ENCODE measurements around the gene CLDN20.

CLDN20 gene

DNA sequence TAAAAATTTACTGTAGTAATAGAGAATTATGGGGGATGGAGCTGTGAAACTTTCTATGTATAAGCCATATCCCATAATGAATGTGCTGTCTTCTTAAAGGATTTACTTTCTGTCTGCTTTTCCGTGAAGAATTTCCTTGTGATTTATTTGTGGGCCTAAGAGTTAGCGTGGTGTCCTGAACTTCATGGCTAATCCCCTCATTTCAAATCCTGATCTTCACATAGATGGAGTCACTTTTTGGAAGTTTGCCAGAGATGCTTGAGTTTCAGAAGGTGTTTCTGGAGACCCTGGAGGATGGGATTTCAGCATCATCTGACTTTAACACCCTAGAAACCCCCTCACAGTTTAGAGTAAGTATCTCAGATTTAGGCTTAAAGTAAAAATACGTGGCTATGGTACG, 19.4 kb upstream of the CLDN20 start:
- no CpG with 5 or more reads among the region's 4 CpGs for WGBS (ENCODE audit: extremely low coverage, insufficient coverage, insufficient read length)
- H3K79me1 ChIP-seq (ENCODE audit: low read length), result no peaks in the 10 kb centered on the region
- no peak overlapping the region for H3K4me2 ChIP-seq (ENCODE audit: low read length)
- no peak overlapping the region for H3K4me3 ChIP-seq (ENCODE audit: low read depth, low read length)
- H3K79me2 ChIP-seq (ENCODE audit: control insufficient read depth, insufficient read depth, low read length, poor library complexity), result no peaks in the 10 kb centered on the region
- no peak overlapping the region for H3K9ac ChIP-seq (ENCODE audit: low read length)
- H3K4ac ChIP-seq (ENCODE audit: low read depth, low read length), result no peak overlapping the region
- H4K12ac ChIP-seq (ENCODE audit: low read depth, low read length), result no peak overlapping the region
- no peak overlapping the region for H2BK120ac ChIP-seq (ENCODE audit: insufficient read depth, low read length, poor library complexity)
- H3K27me3 ChIP-seq (ENCODE audit: insufficient read depth, low read length), result no peaks in the 10 kb centered on the region
- DNase-seq, result no peak
- no peak overlapping the region for H4K8ac ChIP-seq (ENCODE audit: low read depth, low read length)
- H3K18ac ChIP-seq (ENCODE audit: low read length), result no peak overlapping the region
- no peak overlapping the region for H2AFZ ChIP-seq (ENCODE audit: insufficient read depth, low read length, poor library complexity)
- no peak overlapping the region for H2AK5ac ChIP-seq (ENCODE audit: low read length)
- H3K36me3 ChIP-seq (ENCODE audit: control insufficient read depth in 1 of 2, insufficient read depth in 2 of 2, low read length in 2 of 2), result no peaks in the 10 kb centered on the region
- no peak overlapping the region for H2BK12ac ChIP-seq (ENCODE audit: low read length)
- H3K27ac ChIP-seq (ENCODE audit: low read depth, low read length), result no peak overlapping the region
- H3K4me1 ChIP-seq (ENCODE audit: control insufficient read depth in 1 of 2, insufficient read depth in 2 of 2, low read length in 2 of 2), result peaks cover 5 to 7% of the 10 kb centered on the region in 2 experiments
- H3K23ac ChIP-seq (ENCODE audit: low read length), result no peak overlapping the region
- H3K9me3 ChIP-seq (ENCODE audit: insufficient read depth, low read depth, low read length), result peaks cover 3% of the 10 kb centered on the region
- no peak overlapping the region for H4K91ac ChIP-seq (ENCODE audit: low read depth, low read length)
- H3K14ac ChIP-seq (ENCODE audit: low read length), result no peak overlapping the region
- no peak overlapping the region for H2BK5ac ChIP-seq (ENCODE audit: low read depth, low read length, poor library complexity)

DNA sequence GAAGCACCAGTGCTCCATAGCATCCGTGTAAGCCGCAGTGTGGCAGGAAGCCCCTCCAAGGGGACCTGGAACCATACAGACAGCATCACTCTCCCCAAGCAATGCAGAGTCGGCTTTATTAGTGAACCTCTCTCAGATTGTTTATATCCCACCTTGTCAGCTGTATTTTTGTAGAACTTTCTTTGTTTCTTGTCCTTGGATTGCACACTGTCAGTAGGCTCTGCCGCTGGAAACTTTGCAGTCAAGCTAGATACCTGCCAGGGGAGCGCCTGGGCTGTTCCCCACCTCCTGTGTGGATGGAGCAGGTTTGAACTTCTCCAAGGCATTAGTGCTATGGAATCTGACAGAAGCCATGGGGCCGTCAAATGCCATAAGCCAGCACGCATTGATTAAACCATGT, 18.6 kb upstream of the CLDN20 start:
- H3K79me1 ChIP-seq (ENCODE audit: low read length), result no peaks in the 10 kb centered on the region
- H3K27me3 ChIP-seq (ENCODE audit: insufficient read depth, low read length), result no peaks in the 10 kb centered on the region
- H3K9me3 ChIP-seq (ENCODE audit: insufficient read depth, low read depth, low read length), result peaks cover 3% of the 10 kb centered on the region
- no peak overlapping the region for H2AFZ ChIP-seq (ENCODE audit: insufficient read depth, low read length, poor library complexity)
- H2AK5ac ChIP-seq (ENCODE audit: low read length), result no peak overlapping the region
- H3K9ac ChIP-seq (ENCODE audit: low read length), result no peak overlapping the region
- no peak overlapping the region for H2BK5ac ChIP-seq (ENCODE audit: low read depth, low read length, poor library complexity)
- no peak overlapping the region for H3K14ac ChIP-seq (ENCODE audit: low read length)
- H3K4ac ChIP-seq (ENCODE audit: low read depth, low read length), result no peak overlapping the region
- H4K12ac ChIP-seq (ENCODE audit: low read depth, low read length), result no peak overlapping the region
- peaks cover 5 to 7% of the 10 kb centered on the region in 2 experiments for H3K4me1 ChIP-seq (ENCODE audit: control insufficient read depth in 1 of 2, insufficient read depth in 2 of 2, low read length in 2 of 2)
- no peaks in the 10 kb centered on the region for H3K79me2 ChIP-seq (ENCODE audit: control insufficient read depth, insufficient read depth, low read length, poor library complexity)
- no peak for DNase-seq
- no CpG with 5 or more reads among the region's 7 CpGs for WGBS (ENCODE audit: extremely low coverage, insufficient coverage, insufficient read length)
- no peak overlapping the region for H4K91ac ChIP-seq (ENCODE audit: low read depth, low read length)
- H3K36me3 ChIP-seq (ENCODE audit: control insufficient read depth in 1 of 2, insufficient read depth in 2 of 2, low read length in 2 of 2), result no peaks in the 10 kb centered on the region
- no peak overlapping the region for H3K18ac ChIP-seq (ENCODE audit: low read length)
- no peak overlapping the region for H2BK12ac ChIP-seq (ENCODE audit: low read length)
- H3K27ac ChIP-seq (ENCODE audit: low read depth, low read length), result no peak overlapping the region
- no peak overlapping the region for H3K23ac ChIP-seq (ENCODE audit: low read length)
- H2BK120ac ChIP-seq (ENCODE audit: insufficient read depth, low read length, poor library complexity), result no peak overlapping the region
- H3K4me3 ChIP-seq (ENCODE audit: low read depth, low read length), result no peak overlapping the region
- H3K4me2 ChIP-seq (ENCODE audit: low read length), result no peak overlapping the region
- H4K8ac ChIP-seq (ENCODE audit: low read depth, low read length), result no peak overlapping the region

DNA sequence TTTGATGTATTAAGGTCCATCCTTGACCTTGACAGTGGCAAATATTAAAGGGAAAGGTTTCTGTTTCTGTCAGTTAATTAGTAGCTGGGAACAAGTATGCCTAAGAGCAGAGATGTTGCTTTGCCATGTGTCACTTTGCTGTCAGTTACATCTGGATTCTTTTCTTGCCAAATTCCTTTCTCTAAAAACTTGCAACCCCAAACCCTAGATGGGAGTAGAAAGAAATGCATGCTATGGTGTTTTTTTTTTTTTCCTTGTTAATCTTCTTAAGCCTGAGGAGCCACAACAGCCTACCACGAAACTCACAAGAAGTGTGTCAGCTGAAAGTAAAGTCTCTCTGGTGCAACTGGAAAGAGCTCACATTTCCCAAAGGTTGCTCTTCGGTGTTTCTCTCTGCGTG, 18.0 kb upstream of the CLDN20 start:
- H2BK12ac ChIP-seq (ENCODE audit: low read length), result no peak overlapping the region
- peaks cover 5 to 7% of the 10 kb centered on the region in 2 experiments for H3K4me1 ChIP-seq (ENCODE audit: control insufficient read depth in 1 of 2, insufficient read depth in 2 of 2, low read length in 2 of 2)
- H3K4ac ChIP-seq (ENCODE audit: low read depth, low read length), result no peak overlapping the region
- no CpG with 5 or more reads among the region's 3 CpGs for WGBS (ENCODE audit: extremely low coverage, insufficient coverage, insufficient read length)
- no peak overlapping the region for H2BK120ac ChIP-seq (ENCODE audit: insufficient read depth, low read length, poor library complexity)
- H3K79me2 ChIP-seq (ENCODE audit: control insufficient read depth, insufficient read depth, low read length, poor library complexity), result no peaks in the 10 kb centered on the region
- H2AFZ ChIP-seq (ENCODE audit: insufficient read depth, low read length, poor library complexity), result no peak overlapping the region
- H4K12ac ChIP-seq (ENCODE audit: low read depth, low read length), result no peak overlapping the region
- H3K79me1 ChIP-seq (ENCODE audit: low read length), result no peaks in the 10 kb centered on the region
- H3K9me3 ChIP-seq (ENCODE audit: insufficient read depth, low read depth, low read length), result peaks cover 3% of the 10 kb centered on the region
- H3K4me2 ChIP-seq (ENCODE audit: low read length), result no peak overlapping the region
- H4K91ac ChIP-seq (ENCODE audit: low read depth, low read length), result no peak overlapping the region
- H3K14ac ChIP-seq (ENCODE audit: low read length), result no peak overlapping the region
- no peak overlapping the region for H2AK5ac ChIP-seq (ENCODE audit: low read length)
- H4K8ac ChIP-seq (ENCODE audit: low read depth, low read length), result no peak overlapping the region
- no peak overlapping the region for H3K9ac ChIP-seq (ENCODE audit: low read length)
- no peaks in the 10 kb centered on the region for H3K27me3 ChIP-seq (ENCODE audit: insufficient read depth, low read length)
- no peak overlapping the region for H3K18ac ChIP-seq (ENCODE audit: low read length)
- H3K4me3 ChIP-seq (ENCODE audit: low read depth, low read length), result no peak overlapping the region
- H2BK5ac ChIP-seq (ENCODE audit: low read depth, low read length, poor library complexity), result no peak overlapping the region
- H3K36me3 ChIP-seq (ENCODE audit: control insufficient read depth in 1 of 2, insufficient read depth in 2 of 2, low read length in 2 of 2), result no peaks in the 10 kb centered on the region
- H3K23ac ChIP-seq (ENCODE audit: low read length), result no peak overlapping the region
- no peak overlapping the region for H3K27ac ChIP-seq (ENCODE audit: low read depth, low read length)
- no peak for DNase-seq

DNA sequence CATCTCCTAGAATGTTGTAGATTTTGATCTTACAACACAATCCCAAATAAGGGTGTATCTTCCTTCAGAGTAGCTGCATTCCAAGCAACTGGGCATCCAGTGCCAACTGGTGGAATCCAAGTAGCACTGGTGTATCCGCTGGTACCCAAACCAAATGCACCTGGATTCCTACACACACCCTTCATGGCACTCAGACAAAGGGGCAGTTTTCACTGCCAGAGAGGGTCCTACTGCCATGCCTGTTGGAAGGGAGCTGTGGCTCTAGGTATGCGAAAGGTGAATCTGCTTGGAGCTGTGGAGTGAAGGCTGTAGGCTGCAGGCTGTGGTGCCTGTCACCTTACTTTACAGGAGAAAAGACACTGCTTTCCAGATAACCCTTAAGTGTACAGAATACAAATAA, 17.0 kb upstream of the CLDN20 start:
- Histone ChIP-seq H2AFZ (ENCODE audit: insufficient read depth, low read length, poor library complexity) (no peak overlapping the region), H3K9ac (ENCODE audit: low read length) (no peak overlapping the region), H2AK5ac (ENCODE audit: low read length) (no peak overlapping the region), H3K4me3 (ENCODE audit: low read depth, low read length) (no peak overlapping the region), H4K91ac (ENCODE audit: low read depth, low read length) (no peak overlapping the region), H3K79me1 (ENCODE audit: low read length) (no peaks in the 10 kb centered on the region), H4K8ac (ENCODE audit: low read depth, low read length) (no peak overlapping the region), H3K9me3 (ENCODE audit: insufficient read depth, low read depth, low read length) (peaks cover 1% of the 10 kb centered on the region), H3K14ac (ENCODE audit: low read length) (no peak overlapping the region), H2BK5ac (ENCODE audit: low read depth, low read length, poor library complexity) (no peak overlapping the region), H3K79me2 (ENCODE audit: control insufficient read depth, insufficient read depth, low read length, poor library complexity) (no peaks in the 10 kb centered on the region), H3K4me2 (ENCODE audit: low read length) (no peak overlapping the region), H3K36me3 (ENCODE audit: control insufficient read depth in 1 of 2, insufficient read depth in 2 of 2, low read length in 2 of 2) (no peaks in the 10 kb centered on the region), H3K27ac (ENCODE audit: low read depth, low read length) (no peak overlapping the region), H3K4ac (ENCODE audit: low read depth, low read length) (no peak overlapping the region), H4K12ac (ENCODE audit: low read depth, low read length) (no peak overlapping the region), H3K4me1 (ENCODE audit: control insufficient read depth in 1 of 2, insufficient read depth in 2 of 2, low read length in 2 of 2) (peaks cover 5 to 7% of the 10 kb centered on the region in 2 experiments), H2BK12ac (ENCODE audit: low read length) (no peak overlapping the region), H2BK120ac (ENCODE audit: insufficient read depth, low read length, poor library complexity) (no peak overlapping the region), H3K27me3 (ENCODE audit: insufficient read depth, low read length) (no peaks in the 10 kb centered on the region), H3K23ac (ENCODE audit: low read length) (no peak overlapping the region), H3K18ac (ENCODE audit: low read length) (no peak overlapping the region)
- no peak for DNase-seq
- WGBS (ENCODE audit: extremely low coverage, insufficient coverage, insufficient read length), result no CpG with 5 or more reads among the region's 2 CpGs

Data from trophoblast cell (in vitro differentiated cells and primary cell).